Stimulated activated CD4-positive, alpha-beta T cell treated with anti-CD3 and anti-CD28 coated beads, TNF-alpha, amount 100 ng/mL, for 4 hours (primary cell): ENCODE measurements around the gene PLAC9.

Source experiments
- DNase-seq, 3 experiments: peaks; one replicate each; pipeline ENCODE4 v3.0.0-alpha.2; 2020; ENCODE audit warnings: low read depth in 3 of 3

The PLAC9 gene

DNA sequence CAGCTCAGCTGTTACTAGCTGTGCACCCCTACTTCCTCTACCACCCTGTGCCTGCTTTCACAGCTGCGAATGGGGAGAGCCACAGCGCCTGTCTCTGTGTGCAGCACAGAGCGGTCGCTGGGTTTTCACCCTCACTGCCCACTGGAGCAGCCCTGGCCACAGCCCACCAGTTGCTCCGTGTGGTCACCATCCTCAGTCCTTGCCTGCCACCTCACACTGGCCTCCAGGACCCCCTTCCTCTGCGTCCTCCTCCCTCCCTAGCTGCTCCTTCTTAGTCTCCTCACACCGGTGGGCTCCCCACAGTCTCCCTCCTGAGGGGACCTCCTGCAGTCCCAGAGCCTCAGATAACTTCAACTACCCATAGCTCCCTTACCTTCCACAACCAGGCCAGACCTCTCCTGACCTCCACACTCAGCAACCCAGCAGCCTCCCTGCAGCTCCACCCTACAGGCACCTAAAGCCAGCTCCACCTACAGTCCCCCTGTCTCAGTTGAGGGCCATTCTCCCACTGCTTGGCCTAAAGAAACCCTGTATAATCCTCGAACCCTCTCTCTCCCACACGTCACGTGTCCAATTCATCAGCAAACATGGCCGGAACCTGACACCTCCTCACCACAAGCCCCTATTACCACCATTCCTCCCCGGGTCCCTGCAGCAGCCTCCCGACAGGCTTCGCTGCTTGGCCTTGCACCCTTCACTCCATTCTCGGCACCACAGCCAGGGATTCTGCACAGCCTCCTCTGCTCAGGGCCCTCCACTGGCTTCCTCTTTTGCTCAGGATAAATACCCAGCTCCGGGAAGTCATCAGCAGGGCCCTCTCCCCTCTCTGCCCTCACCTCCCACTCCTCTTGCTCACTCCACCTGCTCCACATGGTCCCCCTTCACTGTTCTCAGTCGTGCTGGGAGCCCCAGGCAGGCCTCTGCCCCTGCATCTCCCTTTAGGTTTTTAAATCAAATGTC, 28.1 kb downstream of the PLAC9 start:
- DNase-seq = no peak

GRCh38 chr10:80161321-80162083, 29.0 kb downstream of the PLAC9 start:
- no peak for DNase-seq

GRCh38 chr10:80163741-80164341, 31.3 kb downstream of the PLAC9 start:
- DNase-seq = no peak

GRCh38 chr10:80164596-80164995, 32.1 kb downstream of the PLAC9 start:
- DNase-seq = no peak

- DNase-seq = no peak
Measured at GRCh38 chr10:80165173-80165572, 32.6 kb downstream of the PLAC9 start.

GRCh38 chr10:80166581-80167470, 34.3 kb downstream of the PLAC9 start:
- no peak for DNase-seq

DNA sequence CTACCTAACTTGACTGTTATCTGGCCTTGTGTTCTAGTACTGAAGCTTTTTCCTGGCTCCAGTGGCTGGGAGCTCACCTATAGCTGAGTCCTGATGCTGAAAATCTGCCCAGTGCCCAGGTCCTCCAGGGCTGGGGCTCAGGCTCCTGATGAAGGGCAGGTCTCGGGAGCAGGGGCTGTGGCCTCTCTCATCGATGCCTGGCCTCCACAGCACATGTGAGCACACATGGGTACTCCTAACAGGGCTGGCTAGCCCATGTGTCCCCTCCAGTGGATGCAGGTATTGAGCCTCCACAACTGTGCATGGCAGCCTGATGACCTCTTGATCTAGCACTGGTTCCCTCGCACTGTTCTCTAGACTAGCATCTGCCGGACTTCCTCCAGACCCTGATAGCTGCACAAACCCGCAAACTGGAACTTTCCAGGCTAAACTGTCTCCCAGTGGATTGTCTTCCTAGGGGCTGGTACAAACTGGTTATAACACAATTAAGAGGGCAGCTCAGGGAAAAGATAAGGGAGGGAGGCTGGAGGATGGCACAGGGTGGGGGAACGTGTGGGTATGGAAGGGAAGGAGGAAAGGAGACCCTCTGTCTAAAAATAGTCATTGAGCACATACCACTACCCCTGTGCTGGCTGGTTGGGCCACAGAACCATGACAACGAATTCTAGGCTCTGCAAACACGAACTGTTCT, 35.1 kb downstream of the PLAC9 start:
- DNase-seq = no peak

GRCh38 chr10:80168162-80168511, 35.6 kb downstream of the PLAC9 start:
- DNase-seq = no peak

GRCh38 chr10:80168679-80169380, 36.3 kb downstream of the PLAC9 start:
- DNase-seq = no peak

DNA sequence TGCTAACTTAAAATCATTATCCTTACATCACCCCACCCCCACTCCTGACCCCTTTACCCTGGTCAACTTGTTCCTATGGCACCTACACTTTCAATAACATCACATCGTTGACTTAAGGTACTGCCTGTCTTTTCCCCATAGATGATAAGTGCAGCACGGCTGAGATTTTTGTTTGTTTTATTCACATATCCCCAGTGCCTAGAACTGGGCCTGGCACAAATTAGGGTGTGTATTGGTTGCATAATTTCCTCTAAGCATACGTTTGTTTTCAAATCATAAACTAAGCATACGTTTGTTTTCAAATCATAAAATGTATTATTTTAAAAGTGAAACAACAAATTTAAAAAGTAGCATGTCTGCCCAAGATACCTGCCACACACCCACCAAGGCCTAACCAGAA, 37.5 kb downstream of the PLAC9 start:
- DNase-seq = no peak

DNA sequence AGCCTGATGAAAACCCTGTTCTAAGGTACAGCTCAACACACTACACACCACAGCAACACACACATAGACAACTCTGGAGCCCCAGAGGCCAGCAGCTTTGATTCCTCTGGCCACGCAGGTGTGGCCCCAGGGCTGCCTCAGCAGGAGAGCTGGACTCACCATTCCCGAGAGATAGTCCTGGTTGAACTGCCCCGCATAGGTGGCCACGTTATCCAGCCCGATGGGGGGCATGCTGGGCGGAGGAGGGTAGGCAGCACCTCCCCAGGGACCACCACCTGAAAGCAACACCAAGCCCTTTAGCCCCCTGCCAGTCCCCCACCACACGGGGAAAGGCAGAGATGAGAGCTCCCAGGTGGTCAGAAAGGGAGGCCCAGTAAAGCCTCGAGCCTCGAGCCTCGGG, 38.1 kb downstream of the PLAC9 start:
- DNase-seq = no peak

GRCh38 chr10:80171248-80171660, 38.7 kb downstream of the PLAC9 start:
- DNase-seq = no peak

- no peak for DNase-seq
Measured at GRCh38 chr10:80172896-80173295, 40.4 kb downstream of the PLAC9 start.

DNA sequence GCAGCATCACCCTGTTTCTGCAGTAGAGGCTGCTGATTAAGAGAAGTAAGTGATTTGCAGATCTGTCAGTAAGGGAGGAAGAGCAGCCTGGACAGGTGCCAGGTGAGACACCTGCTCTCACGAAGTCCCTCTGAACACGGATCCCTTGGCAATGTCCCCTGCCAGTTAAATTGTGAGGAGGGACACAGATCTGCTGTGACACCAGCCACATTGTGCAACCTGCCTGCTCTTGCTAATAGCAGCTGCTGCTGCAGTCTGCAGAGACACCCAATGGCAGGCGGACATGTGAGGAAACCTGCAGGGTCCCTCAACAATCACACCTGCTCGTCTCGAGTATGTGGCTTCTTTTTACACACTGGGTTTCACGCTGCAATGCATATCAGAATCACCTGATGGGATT, 40.9 kb downstream of the PLAC9 start:
- DNase-seq = no peak

DNA sequence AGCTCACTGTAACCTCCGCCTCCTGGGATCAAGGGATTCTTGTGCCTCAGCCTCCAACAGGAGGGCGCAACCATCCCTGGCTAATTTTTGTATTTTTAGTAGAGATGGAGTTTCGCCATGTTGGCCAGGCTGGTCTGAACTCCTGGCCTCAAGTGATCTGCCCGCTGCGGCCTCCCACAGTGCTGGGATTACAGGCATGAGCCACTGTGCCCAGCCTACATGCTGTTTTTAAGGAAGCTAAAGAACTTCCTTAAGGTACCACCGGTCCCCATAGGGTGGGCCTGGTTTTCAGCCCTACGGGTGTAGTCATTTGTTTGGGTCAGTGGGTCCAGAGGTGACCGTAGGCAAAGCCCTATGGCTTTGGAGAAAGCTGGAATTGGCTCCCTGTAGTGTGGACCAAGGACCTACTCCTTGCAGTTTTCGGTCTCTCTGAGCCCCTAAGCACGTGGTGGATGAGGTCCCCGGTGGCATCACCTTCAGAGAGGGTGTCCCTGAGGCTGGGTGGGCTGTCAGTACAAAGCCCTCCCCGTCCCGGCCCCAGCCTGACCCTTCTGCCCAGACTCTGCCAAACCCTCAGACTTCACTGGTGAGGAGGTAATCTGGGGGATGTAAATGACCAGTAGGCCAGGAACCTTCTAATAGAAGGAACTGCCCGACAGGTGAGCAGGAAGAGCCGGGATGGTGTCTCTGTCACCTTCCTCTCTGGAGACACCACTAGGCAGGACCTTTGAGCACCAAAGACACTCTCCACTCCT, 42.3 kb downstream of the PLAC9 start:
- no peak for DNase-seq

GRCh38 chr10:80176526-80176925, 44.0 kb downstream of the PLAC9 start:
- DNase-seq = no peak

GRCh38 chr10:80177781-80178636, 45.5 kb downstream of the PLAC9 start:
- DNase-seq = no peak

- DNase-seq = no peak
Measured at GRCh38 chr10:80182986-80183385, 50.5 kb downstream of the PLAC9 start.

DNA sequence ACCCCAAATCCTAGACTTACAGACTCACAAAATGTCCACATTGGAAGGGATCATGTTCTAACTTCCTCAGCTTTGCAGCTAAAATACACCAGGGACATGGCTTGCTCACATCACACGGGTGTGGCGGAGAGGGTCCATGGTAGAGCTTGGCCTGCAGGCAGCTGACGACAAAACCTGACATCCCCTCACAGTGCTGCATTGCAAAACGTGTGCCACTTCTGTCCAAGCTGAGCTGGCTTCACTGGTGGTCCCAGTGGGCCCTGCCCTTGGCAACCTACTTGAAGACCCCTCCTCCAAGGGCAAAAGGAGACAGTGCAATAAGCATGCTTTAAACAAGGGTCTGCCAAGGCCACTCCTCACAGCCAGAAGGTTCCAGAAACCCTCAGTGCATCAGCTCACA, 50.9 kb downstream of the PLAC9 start:
- DNase-seq = no peak
